Measurements from ENCODE around the gene PTPRG. TPM values are rescaled to one million over a fixed set of nuclear protein-coding genes. Genes with fewer than 3 reads are reported as not detected.

PTPRG gene
- total and polyA plus RNA-seq, 4 donors = 3.6 to 35.6 (median 8.1) TPM

- H3K36me3 ChIP-seq (ENCODE audit: control insufficient read depth in 4 of 4, insufficient read depth in 3 of 4, low read depth in 1 of 4, low read length in 3 of 4) = no peaks in the 10 kb centered on the region
- no peak overlapping the region for H3K4me3 ChIP-seq (ENCODE audit: low read depth in 1 of 3, low read length in 3 of 3)
- no peak overlapping the region for H3K9ac ChIP-seq (ENCODE audit: low read depth in 1 of 2, low read length in 2 of 2)
- DNase-seq (ENCODE audit: low spot score) = no peak
- H3K27me3 ChIP-seq (ENCODE audit: control insufficient read depth in 4 of 4, insufficient read depth in 4 of 4, low read length in 3 of 4) = no peaks in the 10 kb centered on the region
- no peaks in the 10 kb centered on the region for H3K9me3 ChIP-seq (ENCODE audit: control insufficient read depth in 4 of 4, low read length in 3 of 4)
- WGBS = 93% methylated on average over 2 of the region's 2 CpGs
- peaks cover 0 to 3% (median 0%) of the 10 kb centered on the region in 4 donors for H3K4me1 ChIP-seq (ENCODE audit: control insufficient read depth in 4 of 4, insufficient read depth in 4 of 4, low read length in 3 of 4)
- TF ChIP-seq JUND (IDR thresholded peaks at IDR 0.05) (no peak), FOXA1 (IDR thresholded peaks at IDR 0.05) (no peak), SP1 (IDR thresholded peaks at IDR 0.05) (no peak), FOXA2 (IDR thresholded peaks at IDR 0.05) (no peak), EGR1 (IDR thresholded peaks at IDR 0.05; ENCODE audit: low read depth in 2 of 2) (no peak), YY1 (IDR thresholded peaks at IDR 0.05) (no peak), MAX (IDR thresholded peaks at IDR 0.05) (no peak), HNF4A (conservative IDR thresholded peaks at IDR 0.05) (no peak)
- TF ChIP-seq, protein P1, sequence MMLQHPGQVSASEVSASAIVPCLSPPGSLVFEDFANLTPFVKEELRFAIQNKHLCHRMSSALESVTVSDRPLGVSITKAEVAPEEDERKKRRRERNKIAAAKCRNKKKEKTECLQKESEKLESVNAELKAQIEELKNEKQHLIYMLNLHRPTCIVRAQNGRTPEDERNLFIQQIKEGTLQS (IDR thresholded peaks at IDR 0.05) = no peak
- TF ChIP-seq, protein P2, sequence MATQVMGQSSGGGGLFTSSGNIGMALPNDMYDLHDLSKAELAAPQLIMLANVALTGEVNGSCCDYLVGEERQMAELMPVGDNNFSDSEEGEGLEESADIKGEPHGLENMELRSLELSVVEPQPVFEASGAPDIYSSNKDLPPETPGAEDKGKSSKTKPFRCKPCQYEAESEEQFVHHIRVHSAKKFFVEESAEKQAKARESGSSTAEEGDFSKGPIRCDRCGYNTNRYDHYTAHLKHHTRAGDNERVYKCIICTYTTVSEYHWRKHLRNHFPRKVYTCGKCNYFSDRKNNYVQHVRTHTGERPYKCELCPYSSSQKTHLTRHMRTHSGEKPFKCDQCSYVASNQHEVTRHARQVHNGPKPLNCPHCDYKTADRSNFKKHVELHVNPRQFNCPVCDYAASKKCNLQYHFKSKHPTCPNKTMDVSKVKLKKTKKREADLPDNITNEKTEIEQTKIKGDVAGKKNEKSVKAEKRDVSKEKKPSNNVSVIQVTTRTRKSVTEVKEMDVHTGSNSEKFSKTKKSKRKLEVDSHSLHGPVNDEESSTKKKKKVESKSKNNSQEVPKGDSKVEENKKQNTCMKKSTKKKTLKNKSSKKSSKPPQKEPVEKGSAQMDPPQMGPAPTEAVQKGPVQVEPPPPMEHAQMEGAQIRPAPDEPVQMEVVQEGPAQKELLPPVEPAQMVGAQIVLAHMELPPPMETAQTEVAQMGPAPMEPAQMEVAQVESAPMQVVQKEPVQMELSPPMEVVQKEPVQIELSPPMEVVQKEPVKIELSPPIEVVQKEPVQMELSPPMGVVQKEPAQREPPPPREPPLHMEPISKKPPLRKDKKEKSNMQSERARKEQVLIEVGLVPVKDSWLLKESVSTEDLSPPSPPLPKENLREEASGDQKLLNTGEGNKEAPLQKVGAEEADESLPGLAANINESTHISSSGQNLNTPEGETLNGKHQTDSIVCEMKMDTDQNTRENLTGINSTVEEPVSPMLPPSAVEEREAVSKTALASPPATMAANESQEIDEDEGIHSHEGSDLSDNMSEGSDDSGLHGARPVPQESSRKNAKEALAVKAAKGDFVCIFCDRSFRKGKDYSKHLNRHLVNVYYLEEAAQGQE (IDR thresholded peaks at IDR 0.05) = no peak
- TF ChIP-seq, protein P3, sequence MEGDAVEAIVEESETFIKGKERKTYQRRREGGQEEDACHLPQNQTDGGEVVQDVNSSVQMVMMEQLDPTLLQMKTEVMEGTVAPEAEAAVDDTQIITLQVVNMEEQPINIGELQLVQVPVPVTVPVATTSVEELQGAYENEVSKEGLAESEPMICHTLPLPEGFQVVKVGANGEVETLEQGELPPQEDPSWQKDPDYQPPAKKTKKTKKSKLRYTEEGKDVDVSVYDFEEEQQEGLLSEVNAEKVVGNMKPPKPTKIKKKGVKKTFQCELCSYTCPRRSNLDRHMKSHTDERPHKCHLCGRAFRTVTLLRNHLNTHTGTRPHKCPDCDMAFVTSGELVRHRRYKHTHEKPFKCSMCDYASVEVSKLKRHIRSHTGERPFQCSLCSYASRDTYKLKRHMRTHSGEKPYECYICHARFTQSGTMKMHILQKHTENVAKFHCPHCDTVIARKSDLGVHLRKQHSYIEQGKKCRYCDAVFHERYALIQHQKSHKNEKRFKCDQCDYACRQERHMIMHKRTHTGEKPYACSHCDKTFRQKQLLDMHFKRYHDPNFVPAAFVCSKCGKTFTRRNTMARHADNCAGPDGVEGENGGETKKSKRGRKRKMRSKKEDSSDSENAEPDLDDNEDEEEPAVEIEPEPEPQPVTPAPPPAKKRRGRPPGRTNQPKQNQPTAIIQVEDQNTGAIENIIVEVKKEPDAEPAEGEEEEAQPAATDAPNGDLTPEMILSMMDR (IDR thresholded peaks at IDR 0.05; ENCODE audit: low read depth, low read length, missing input control) = no peak
- no peak overlapping the region for H3K27ac ChIP-seq (ENCODE audit: low read depth in 1 of 2, low read length in 2 of 2)
Observed at GRCh38 chr3:61793056-61793455, 231.7 kb downstream of the PTPRG start.

- Histone ChIP-seq H3K27ac (ENCODE audit: low read depth in 1 of 2, low read length in 2 of 2) (no peak overlapping the region), H3K9ac (ENCODE audit: low read depth in 1 of 2, low read length in 2 of 2) (no peak overlapping the region), H3K36me3 (ENCODE audit: control insufficient read depth in 4 of 4, insufficient read depth in 3 of 4, low read depth in 1 of 4, low read length in 3 of 4) (no peaks in the 10 kb centered on the region), H3K9me3 (ENCODE audit: control insufficient read depth in 4 of 4, low read length in 3 of 4) (no peaks in the 10 kb centered on the region), H3K4me3 (ENCODE audit: low read depth in 1 of 3, low read length in 3 of 3) (no peak overlapping the region), H3K27me3 (ENCODE audit: control insufficient read depth in 4 of 4, insufficient read depth in 4 of 4, low read length in 3 of 4) (no peaks in the 10 kb centered on the region), H3K4me1 (ENCODE audit: control insufficient read depth in 4 of 4, insufficient read depth in 4 of 4, low read length in 3 of 4) (peaks cover 0 to 3% (median 0%) of the 10 kb centered on the region in 4 donors)
- TF ChIP-seq RAD21 (IDR thresholded peaks at IDR 0.05) (no peak), TAF1 (conservative IDR thresholded peaks at IDR 0.05) (no peak), ZBTB33 (IDR thresholded peaks at IDR 0.05) (no peak), HNF4A (conservative IDR thresholded peaks at IDR 0.05) (no peak), GABPA (IDR thresholded peaks at IDR 0.05 in 1 of 2, conservative IDR thresholded peaks at IDR 0.05 in 1 of 2) (no peak), RXRA (IDR thresholded peaks at IDR 0.05) (no peak), YY1 (IDR thresholded peaks at IDR 0.05) (no peak), JUND (IDR thresholded peaks at IDR 0.05) (no peak), FOXA1 (IDR thresholded peaks at IDR 0.05) (no peak), NR2F2 (IDR thresholded peaks at IDR 0.05) (no peak)
- TF ChIP-seq, protein P3 (IDR thresholded peaks at IDR 0.05; ENCODE audit: low read depth, low read length, missing input control) = no peak
- no peak for DNase-seq (ENCODE audit: low spot score)
Observed at GRCh38 chr3:61793521-61793920, 232.2 kb downstream of the PTPRG start.

Data from liver (tissue), 9 donors.